ENCODE data around the gene ZBTB17.
"Not testable (repeated sequence)": the region's sequence is repeated elsewhere in the genome, so short reads cannot be mapped to it uniquely, and the experiment has no call there.

Gene ZBTB17

DNA sequence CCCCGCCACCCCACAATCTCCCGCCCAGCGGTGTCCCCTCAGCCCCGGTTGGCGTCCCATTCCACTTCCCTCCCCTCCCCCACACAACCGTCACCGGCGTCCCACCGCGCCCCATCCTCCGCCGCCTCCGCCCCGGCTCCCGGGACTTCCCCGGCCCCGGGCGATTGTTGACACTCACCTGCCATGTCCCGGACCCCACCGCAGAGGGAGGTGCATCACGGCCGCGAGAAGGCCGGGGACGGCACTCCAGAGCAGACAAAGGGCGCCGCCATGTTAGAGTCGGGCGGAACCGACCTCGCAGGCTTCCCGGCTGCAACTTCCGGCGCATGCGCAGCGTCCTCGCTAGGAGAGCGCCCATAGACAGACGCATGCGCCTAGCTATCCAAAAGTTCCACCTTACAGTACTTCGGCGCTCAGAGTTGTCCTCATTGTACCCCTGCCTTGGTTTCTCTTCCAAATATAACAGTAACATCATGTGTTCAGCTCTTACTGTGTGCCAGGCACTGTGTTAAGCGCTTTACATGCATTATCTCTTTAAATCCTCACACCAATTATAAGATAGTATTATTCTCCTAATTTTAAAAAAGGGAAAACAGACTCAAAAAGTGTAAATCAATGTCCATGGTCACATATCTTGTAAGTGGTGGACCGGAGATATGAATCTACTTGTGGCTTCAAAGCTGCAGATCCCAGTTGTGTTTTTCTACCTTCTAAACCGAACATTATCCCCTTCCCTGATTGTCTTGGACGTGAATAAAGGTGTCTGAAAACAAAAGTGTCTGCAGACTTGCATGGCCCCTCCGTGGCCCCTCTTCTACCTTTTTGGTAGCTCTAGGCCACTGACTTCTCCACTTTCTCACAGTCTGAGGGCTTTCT lies at the start of gene ZBTB17:
ZBTB17 (minus strand) TSS at position 297 of the 876 bp plus-strand sequence. CDS start 27,606 bp downstream, outside the sequence.
- DNase-seq, result peak; percentile 96

DNA sequence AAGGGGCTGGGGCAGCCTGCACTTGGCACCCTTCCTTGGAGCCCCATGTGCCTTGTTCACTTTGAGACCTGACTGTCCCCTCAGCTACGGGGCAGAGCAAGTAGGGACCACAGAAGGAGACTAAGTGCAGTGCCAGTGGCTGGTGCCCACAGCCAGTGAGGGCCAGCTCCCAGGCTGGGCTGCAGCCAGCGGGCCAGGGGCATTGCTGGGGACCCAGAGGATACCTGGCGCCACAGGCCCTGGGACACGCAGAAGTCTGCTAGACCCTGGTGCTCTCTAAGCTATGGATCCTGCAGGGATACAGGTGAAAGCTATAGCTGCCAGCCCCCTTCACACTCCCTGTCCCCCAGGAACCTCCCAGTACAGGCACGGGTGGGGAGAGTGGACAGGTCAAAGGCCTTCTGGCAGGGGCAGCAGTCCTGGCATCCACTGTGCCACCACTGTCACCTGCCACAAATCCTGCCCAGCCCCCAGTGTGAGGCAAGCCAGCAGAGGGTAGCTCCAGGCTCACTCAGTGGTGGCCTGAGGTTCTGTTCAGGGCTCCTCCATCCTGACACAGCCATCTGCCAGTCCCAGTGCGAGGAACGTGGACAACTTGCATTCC lies 47.3 kb upstream of the ZBTB17 start:
- DNase-seq, result peak; percentile 18

DNA sequence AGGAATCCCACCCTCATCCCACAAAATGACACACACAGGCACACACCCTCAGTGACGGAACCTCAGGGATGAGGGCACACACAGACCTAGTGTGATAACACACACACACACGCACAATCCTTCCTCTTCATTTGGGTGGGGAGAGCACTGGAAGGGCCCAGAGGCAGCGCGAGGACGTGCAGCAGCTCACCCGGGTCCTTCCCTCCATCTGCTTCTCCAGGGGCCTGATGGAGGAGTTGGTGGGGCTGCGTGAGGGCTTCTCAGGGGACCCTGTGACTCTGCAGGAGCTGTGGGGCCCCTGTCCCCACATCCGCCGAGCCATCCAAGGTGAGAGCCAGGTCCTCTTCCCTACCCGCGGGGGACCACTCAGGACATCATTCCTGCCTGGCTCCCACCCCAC lies 46.5 kb upstream of the ZBTB17 start:
- no peak for DNase-seq

DNA sequence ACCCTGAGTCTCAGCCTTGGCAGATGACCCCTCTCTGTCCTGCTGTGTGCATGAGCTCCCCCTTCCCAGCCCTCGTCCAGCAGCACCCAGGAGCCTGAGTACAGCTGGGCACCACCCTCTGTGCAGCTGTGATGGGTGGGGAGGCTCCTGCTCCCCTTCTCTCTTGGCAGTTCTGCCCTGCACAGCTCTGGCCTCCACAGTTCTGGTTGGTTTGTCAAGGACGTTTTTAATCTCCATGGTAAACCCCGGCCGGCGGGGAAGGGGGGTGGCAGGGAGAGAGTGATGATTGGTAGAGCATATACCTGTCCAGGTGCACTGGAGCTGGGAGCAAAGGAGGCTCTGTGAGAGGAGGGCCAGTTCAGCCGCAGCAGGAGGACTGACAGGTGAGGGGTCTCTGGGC lies 45.8 kb upstream of the ZBTB17 start, which contains the start of gene CLCNKA:
CLCNKA (plus strand) TSS at position 356 of the 400 bp plus-strand sequence. CDS start 584 bp downstream, outside the sequence.
- DNase-seq, result no peak

DNA sequence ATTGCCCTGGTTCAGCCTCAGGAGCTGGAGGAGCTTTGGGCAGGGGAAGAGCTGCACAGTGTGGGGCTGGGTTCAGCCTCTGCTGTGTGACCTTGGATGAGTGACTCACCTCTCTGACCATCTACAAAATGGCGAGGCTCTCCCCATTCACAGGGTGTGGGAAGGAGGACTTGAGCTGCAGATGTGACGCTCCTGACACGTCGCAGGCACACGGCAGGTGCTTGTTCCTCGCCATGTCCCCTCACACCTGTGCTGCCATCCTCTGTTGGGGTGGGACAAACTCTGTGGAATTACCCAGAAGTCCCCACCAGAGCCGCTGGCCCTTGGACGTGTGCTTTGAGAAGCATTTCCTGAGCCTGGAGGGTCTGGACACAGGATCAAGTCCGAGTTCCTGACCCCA lies 45.0 kb upstream of the ZBTB17 start:
- DNase-seq, result not testable (repeated sequence)

DNA sequence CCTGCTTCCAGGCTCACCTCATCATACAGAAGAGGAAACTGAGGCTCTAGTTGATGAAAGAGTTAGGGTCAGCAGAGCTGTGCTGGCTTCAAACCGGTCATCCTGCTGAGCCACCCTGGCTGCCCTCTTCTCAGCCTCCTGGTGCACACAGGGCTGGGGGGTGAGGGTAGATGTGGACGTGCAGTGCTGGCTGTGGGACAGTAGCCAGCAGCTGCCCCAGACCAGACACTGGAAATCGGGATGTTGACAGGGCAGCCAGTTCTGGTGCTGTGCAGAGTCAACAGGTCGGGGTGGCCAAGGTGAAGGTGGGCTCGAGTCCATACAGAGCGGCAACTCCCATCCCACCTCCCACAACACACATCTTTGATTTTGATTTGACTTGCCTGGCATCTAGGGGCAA lies 44.4 kb upstream of the ZBTB17 start:
- DNase-seq, result no peak

DNA sequence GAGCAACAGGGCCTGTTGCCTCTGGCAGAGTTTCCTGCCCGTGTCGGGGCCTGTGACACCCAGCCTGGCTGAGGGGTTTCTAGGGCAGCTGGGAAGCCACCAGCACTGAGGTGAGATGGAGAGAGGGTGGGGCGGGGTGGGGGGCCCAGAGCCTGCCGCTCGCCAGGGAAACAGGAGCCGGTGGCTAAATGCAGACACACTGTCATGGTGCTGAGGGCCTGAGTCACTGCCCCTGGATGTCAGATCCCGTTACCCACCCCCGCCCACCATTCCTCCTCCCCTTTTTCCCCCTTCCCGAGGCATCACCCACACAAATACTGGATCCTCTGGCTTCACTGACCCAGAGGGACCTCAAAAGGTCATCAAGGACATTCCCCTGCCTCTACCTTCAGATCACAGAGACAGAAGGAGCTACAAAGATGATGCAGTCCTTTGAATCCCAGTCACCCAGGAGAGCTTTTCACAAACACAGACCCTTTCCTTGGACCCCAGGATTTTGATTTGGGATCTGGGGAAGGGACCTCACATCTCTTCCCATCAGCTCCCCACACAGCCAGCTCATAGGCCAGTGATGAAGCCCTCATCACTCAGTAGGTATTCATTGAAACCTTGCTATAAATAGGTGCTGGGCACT lies 43.9 kb upstream of the ZBTB17 start:
- peak; percentile 77 for DNase-seq

DNA sequence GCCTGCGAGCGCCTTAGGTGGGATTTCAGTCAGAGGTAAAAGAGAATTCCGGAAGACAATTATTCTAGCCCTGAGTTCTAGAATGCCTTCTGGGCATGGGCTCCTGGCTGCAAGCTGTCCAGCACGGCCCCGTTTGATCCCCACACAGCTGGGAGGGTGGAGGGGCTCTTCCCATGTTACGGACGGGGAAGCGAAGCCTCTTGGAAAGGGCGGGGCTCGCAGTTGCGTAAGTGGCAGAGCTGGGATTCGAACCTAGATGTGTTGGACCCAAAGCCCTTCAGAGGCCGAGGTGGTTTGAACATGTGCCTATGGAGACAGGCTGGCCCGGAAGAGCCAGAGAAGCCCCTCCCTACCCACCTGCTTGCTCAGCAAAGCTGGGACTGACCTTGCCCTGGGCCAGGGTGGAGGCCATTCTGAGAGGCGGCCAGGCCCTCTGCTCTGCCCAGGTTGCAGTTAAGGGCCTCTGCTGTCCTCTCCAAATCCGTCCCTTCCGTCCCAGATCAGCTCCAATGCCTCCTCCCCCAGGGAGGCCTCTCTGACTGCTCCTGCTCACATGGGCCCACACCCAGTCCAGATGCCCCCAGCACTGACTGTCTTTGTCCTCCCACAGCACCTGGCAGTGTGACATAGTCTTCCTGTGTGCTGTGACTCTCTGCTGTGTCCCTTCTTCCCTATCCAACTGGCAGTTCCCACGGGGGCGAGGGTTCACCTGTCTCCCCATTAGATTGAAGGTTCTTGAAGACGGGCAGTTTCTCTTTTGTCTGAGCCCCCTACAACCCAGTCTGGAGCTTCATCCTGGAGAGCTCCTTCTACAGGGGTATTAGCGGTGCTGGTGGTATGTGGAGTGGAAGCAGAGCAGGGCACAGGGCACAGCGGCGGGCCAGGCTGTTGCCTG lies 43.1 kb upstream of the ZBTB17 start:
- no peak for DNase-seq

DNA sequence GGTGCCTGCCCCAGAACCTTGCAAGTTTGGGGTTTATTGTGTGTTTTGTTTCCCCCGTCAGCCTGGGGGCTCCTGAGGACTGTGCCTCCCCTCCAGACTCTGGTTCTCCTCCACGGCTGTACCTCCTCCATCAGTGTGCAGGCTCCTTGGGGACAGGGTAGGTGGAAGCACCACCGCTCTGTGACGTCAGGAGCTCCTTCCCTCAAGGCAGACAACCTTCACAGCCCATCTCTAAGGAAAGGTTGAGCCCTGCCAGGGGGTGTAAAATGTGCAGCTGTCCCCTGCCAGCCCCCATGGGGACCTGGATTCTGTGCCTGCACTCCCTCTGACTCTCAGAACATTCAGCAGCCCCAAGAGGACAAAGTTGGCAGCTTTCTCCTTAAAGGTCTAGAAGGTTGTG lies 42.4 kb upstream of the ZBTB17 start:
- DNase-seq, result no peak

DNA sequence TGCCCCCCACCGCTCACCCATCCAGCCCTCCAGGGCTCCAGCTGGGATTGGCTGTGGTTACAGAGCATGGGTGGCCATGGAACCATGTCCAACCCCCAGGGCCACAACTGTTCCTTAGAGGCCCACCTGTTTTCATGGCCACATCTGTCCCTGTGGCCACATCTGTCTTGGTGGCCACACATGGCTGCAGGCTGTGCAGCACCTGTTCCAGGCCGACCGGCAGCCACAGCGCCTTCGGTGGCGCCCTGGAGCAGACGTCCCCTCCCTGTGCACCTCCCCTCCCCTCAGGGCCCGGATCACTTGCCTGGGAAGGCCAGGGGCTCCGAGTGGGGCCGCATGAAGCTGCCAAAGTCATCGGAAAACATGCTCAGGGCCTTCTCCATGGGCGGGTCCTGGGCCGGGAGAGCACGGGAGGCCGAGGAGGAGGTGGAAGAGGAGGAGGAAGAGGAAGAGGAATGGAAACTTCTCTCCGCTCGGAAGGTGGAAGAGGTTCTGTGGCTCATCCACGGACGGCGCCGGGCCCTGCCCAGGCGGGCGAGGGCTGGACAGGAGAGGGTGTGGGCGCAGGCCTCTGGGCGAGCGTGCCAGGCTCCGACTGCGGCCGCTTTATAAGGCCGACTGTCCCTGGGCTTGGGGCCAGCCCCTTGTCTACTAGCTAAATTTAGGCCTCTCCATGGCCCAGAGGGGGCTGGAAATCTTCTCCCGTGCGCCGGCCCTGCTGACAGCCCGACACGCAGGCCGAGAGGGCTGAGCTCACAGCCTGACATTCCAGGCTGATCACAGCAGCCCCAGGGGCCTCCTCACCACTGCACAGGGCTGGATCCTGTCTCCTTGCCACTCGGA lies 41.8 kb upstream of the ZBTB17 start, which contains the start of gene HSPB7:
HSPB7 (minus strand) TSS at position 583 of the 843 bp plus-strand sequence; CDS start at position 503, 80 bp downstream.
- DNase-seq, result peak; percentile 93

DNA sequence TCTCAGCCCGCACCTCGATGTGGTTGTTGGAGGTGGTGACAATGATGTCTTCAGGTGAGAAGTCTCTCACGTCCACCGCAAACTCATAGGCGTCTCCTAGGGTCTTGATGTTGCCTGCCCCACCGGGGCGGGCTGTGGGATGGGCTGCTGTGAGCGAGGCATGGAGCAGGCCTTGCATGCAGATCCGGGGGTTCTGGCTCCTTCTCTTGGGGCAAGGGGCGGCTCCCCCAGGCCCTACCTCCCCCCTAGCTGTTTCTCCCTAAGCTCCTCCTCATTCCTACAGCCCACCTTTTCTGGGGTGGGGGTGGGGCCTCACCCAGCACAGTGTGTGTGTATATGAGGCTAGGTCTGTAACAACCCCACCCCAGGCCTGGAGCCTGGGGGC lies 41.2 kb upstream of the ZBTB17 start:
- no peak for DNase-seq

DNA sequence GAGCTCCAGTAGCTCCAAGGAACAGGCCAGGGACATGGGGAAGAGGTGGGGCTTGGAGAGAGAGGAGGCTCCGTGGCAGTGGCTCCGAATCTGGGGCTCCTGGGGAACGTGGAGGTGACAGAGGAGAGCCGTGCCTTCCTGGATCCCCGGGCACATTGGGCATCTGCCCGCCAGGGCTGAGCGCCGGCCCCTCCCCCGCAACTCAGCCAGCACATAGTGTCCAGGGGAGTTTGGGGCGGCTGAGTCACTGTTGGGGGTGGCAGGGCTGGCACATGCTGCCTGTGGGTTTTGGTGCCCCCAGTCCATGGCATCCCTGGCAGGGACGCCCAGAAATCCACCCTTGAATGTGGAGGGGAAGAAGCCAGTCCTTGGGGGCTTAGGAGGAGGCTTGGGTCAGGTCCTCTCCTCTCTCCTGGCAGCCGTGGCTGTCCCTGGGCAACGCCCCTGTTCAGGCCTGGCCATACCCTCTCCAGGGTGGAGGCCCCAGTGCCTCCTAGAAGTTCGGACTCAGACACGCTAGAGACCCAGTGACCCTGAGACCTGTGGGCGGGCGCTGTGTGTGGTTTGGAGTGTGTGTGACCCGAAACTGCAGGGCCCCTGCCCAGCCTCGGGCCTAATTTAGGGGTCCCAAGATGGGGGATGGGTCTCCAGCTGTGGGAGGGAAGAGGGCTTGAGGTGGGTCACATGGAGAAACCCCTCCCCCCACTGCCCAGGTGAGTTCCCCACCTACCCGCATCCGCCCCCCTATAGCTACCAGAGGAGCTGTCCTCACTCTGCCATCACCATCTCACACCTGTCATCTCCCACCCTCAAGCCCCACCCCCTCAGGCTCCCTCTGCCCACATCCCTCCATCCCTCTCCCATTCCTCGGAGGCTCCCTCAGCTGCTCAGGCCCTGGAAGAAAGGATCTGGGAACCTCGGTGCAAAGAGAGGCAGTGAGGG lies 40.3 kb upstream of the ZBTB17 start:
- peak; percentile 25 for DNase-seq

DNA sequence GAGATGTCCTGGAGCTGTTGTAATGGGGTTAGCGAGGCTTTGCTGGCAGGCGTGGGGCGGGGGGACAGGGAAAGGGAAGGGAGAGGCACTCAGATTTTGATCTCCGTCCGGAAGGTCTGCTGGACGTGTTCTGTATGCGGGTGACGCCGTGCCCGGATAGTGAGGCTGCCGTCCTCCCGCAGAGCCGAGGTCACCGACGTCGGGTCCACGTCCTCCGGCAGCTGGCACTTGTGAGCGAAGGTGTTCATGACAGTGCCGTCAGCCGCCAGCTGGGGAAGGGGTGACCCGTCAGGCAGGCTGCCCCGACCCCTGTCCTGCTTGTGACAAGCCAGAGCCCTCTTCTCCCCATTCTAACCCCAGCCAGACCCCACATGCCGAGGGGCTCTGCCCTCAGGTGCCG lies 39.6 kb upstream of the ZBTB17 start:
- DNase-seq, result no peak

DNA sequence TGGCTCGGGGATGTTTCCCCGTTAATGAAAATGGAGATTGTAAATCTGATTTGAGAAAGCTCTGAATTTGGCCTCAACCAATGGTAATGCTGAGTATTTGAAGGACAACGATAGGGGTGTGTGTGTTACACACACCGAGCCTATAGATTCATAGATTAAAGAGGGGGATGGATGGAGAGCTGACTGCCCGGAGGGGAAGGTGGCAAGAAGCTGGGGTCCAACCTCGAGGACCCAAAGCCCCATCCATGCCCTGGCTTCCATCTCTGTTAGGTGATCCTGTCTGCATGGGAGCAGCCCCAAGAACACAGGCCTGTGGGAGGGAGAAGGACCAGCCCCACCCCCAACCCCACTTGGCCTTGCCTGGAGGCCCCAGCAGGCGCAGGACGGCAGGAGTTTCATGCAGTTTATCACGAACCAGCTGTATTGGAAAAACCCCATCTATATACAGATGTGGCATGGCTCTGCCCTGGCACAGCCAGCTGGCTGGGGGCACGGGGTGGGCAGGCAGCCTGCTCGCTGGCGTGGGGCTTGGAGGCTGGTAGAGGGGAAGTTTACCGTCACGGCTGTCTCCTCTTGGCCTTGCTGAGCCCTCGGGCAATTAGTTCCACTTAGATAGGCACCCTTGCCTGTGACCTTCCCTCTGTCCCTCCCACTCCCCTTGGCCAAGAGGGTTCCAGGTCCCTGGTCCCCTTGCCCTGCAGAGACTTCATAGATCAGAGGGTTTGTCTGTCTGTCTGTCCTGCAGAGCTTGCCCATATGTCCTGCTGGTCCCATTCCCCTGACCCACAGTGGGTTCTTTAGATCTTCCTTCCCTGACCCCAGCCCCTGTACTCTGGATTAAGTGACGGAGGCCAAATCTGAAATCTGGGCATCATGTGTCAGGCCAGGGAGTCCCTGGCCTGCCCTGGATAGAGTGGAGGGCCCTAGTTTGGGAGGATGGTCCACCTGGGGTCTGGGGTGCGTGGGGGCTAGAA lies 38.9 kb upstream of the ZBTB17 start:
- peak; percentile 54 for DNase-seq

DNA sequence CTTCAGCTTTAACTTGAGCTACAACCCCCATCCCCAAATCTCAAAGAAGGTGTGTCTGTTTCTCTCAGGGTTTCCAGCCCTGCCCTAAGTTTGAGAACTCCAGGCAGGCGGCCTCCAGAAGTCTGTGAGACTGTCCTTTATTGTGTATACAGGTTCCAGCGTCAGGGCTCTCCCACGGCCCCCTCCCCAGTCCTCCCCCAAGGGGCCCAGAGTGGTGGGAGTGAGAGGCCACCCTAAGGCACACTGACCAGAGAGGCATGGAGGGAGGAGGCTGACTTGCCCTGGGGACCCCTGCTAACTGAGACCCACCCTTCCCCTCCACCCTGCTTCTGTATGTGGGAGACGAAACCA lies 38.0 kb upstream of the ZBTB17 start:
- no peak for DNase-seq

DNA sequence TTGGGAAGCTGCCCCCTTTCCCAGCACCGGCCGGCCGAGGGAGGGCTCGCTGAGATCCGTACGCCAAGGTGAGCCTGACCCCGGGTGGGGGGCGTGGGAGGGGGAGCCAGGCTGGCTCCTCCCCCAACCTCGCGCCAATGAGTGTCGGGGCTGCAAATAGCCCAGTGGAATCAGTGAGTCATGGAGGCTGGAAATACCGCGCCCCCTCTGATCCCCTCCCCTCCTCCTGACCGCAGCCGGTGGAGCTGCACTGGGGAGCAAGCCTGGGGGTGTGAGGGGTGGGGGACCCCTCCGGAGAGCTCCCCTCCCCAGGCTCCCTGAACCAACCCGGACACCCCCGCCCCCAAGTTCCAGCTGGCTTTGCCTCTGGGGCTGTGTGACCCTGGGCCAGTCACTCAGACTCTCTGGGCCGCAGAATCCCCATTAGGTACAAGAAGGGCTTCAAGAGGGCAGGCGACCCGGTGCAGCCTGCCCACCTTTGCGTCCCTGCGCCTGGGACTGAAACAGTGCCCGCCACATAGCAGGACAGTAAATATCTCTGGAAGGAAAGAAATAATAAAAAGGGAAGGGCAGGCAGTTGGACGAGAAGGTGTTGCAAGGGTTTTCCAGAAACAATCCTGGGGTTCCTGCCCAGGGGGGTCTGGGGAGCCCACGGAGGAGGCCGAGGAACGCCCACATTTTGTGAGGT lies 37.5 kb upstream of the ZBTB17 start:
- peak; percentile 82 for DNase-seq

DNA sequence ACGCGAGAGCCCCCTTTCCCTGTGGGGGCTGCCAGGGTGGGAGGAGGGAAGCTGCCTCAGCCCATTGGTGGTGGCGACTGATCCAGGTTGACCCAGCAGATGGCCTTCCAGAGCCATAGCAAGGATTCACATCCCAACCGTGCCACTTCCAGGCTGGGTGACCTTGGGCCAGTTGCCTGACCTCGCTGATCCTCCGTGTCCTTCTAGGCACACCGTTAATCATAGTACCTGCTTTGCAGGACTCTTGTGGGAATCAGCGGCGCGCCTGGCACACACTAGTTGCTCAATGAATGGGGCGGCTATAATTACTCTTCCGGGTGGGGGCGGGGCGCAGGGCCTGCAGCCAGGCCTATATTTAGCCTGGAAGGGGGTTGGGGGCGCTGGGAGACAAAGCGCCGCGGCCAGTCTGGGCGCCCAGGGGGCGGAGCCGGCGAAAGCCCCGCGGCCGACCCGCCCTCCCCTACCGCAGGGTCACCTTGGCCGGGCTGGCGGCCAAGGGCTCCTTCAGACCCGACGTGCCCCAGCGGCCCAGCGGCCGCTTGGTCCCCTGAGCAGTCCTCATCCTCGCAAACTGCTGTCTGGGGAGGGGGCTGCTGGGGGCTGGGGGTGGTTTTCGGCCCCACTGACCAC lies 36.8 kb upstream of the ZBTB17 start:
- DNase-seq, result peak; percentile 88

DNA sequence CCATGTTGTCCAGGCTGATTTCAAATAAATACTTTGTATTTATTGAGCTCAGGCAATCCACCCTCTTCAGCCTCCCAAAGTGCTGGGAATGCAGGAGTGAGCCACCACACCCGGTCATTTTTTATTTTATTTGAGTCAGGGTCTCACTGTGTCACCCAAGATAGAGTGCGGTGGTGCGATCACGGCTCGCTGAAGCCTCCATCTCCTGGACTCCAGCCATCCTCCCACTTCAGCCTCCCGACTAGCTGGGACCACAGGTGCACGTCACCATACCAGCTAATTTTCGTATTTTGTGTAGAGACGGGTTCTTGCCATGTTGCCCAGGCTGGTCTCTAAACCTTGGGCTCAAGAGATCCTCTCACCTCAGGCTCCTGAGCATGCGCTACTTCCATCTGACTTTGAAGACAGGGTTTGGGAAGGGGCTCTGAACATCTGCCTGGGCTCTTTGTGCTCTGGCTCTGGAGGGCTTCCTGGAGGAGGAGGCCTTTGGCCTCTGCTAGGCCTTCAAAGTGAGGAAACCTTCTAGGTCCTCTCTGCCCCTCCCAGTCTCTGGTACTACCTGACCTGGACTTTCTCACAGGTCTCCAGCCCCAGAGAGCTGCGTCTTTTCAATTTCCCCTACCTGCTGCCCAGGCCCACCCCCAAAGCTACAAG lies 36.2 kb upstream of the ZBTB17 start:
- no peak for DNase-seq

Data from femur (tissue), 1 donor.